Measurements from ENCODE around the gene RHBDD3. TPM values are rescaled to one million over a fixed set of nuclear protein-coding genes. Genes with fewer than 3 reads are reported as not detected.
A peak's percentile ranks its signal among the peaks of the same experiment; 100 is the strongest.

The RHBDD3 gene
- total RNA-seq, 1 donor from 2014 or later, result 11.7 TPM

DNA sequence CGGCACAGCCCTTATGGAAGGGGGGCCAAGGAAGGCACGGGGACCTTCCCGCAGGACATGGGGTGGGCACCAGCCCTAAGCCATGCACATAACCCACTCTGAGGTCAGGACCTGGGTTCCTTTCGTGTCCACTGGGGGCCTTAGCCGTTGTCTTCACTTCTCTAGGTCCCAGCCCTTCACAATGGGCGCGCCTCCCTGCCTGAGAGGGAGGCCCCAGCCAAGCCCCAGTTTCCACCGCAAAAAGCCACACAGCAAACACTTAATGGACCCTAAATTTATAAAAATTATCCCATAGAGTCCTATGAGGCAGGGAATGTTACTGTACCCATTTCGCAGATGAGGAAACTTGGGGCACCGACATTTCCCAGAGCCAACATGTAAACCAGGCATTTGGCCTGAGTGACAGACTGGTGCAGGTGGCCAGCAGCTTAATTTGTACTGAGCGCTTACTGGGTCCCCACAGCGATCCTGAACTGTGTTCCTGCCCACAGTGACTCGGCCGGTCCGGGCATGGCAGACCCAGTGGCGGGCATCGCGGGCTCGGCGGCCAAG is 39.9 kb upstream of the RHBDD3 start:
- DNase-seq, result no peak
- no peak for ATAC-seq (ENCODE audit: poor library complexity)
- intact Hi-C loops (cut with DNase I), result loop anchor here (2.0 to 5.0 kb wide), 2 partner anchors 39 to 50 kb away; partner anchors contain the start of gene EWSR1

DNA sequence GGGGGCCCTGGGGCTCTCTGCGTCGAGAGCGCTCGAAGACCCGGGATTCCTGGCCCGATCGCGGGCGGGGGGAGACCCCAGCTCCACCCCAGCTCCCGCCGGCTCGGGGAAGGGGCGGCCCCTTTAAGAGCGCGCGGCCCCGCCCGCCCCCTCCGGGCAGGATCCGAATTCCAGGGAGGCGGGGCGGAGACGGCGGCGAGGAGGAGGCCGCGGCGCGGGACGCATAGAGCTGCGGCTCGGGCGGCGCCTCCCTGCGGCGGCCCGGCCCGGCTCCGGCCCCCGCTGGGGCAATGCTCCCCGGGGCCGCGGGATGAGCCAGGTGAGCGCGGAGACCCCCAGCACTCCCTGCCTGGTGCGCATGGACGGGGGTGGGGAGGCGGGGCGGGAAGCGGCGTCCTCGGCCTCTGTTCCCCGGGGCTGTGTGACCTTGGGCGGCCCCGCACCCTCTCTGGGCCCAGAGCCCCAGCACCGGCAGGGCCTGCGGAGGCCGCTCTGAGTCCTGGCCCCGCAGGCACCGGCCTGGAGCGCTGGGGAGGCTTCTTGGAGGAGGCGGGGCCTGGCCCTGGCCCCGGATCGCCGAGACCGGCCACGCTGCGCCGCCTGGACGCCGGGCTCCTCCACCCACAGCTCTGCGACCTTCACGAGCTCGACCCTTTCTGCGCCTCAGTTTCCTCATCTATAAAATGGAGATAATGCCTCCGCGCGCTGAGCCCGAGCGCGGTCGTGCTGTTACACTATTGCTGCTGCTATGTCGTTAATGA is 39.2 kb upstream of the RHBDD3 start:
- intact Hi-C loops (cut with DNase I), result loop anchor here (2.0 to 5.0 kb wide), 2 partner anchors 38 to 50 kb away; partner anchors contain the start of gene EWSR1
- ATAC-seq (ENCODE audit: poor library complexity) (peak; percentile 77), DNase-seq (peak; percentile 91)

DNA sequence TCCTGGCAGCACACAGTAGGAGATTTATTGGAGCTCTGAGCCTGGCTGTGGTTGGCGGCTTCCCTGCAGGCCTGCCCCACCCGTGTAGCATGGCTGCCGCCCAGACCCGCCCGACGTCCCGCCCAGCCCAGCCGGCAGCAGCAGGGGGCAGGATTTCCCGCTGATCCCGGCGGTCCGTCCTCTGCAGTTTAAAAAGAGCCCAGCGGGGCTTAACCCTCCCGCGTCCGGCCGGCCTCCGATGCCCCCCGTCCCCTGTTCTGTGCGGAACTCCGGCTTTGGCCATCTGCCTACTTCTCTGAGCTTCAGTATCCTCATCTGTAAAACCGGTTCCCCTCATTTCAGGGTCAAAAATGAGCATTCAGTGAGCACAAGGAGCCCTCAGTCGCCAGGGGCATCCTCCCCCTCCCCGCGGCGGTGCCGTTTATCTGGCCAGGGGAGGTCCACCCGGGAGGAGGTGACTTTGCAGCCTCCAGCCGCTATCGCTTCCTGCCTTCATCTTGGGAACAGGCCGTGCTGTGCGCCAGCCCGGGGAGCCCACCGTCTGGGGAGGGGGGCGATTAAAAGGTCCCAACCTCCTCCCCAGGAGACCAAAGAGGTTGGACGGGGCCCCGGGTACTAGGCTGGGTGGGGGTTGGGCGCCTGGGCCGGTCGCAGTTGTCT is 38.5 kb upstream of the RHBDD3 start, which contains the start of gene GAS2L1:
TSS of gene GAS2L1 (plus strand) at position 476 of the 660 bp plus-strand sequence. CDS start 1,456 bp downstream, outside the sequence.
- peak; percentile 74 for ATAC-seq (ENCODE audit: poor library complexity)
- DNase-seq, result peak; percentile 93
- intact Hi-C loops (cut with DNase I), result loop anchor here (2.0 to 5.0 kb wide), 2 partner anchors 38 to 51 kb away; partner anchors contain the start of gene EWSR1

DNA sequence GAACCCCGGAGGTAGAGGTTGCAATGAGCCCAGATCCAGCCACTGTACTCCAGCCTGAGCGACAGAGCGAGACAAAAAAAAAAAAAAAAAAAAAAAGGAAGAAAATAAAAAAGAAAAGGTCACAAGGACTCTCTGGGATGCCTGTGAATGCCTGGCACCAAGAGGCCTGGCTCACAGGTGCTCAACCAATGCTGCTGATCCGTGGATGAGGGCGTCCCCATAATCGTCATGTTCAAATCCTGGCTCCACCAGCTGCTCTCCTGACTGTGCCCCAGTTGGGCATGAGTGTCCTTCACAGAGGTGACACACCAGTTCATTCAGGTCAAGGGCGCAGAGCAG is 38.0 kb upstream of the RHBDD3 start:
- intact Hi-C loops (cut with DNase I), result loop anchor here (2.0 to 5.0 kb wide), 2 partner anchors 37 to 51 kb away; partner anchors contain the start of gene EWSR1
- no peak for ATAC-seq (ENCODE audit: poor library complexity)
- DNase-seq, result no peak

DNA sequence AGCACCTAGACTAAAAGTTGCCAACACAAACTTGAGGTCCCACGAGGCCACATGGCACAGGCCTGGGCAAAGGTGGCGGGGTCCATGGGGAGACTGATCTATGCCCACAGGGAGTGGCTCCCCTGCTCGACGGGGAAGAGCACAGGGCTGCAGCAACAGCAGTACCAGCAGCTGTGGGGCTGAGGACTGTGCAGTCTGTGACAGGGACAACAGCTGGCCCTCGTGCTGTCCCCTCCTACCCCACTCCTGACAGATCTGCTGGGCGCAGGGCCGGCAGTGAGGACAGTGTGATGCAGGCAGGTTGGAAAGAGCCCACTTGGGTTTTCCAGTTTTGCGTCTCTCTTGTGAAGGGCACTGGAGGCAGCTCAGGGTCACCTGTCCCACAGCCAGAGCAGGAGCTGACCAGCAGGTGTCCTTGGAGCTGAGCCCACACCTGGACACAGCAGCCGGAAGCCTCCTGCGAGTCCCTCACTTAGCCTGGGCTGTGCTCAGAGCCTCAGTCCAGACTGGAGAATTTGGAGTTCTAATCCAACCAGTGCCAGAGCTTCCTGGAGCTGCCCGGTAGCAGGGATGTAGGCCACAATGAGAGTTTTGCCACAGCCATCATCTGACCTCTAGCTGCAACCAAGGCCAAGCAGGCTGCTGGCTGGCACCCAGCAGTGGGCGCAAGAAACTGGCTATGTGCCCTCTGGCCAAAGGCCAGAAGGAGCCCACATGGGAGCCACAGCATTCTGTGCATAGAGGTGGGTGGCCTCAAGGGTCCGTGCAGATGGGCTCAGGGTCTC is 35.1 kb upstream of the RHBDD3 start:
- intact Hi-C loops (cut with DNase I), result no loop called here
- DNase-seq (no peak), ATAC-seq (ENCODE audit: poor library complexity) (no peak)

DNA sequence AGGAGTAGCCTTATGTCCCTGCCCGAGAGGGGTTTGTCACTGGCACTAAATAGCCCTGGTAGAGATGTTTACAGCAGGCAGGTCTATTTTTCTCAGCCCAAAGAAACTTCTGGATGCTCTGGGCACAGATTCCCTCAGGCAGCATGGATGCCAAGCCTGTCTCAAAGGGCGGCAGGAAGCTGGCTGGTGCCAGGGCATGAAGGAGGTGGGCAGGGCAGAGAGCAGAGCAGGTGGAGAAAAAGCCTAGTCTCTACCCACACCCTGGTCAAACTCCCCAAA is 34.6 kb upstream of the RHBDD3 start:
- no peak for ATAC-seq (ENCODE audit: poor library complexity)
- DNase-seq, result no peak
- intact Hi-C loops (cut with DNase I), result no loop called here

DNA sequence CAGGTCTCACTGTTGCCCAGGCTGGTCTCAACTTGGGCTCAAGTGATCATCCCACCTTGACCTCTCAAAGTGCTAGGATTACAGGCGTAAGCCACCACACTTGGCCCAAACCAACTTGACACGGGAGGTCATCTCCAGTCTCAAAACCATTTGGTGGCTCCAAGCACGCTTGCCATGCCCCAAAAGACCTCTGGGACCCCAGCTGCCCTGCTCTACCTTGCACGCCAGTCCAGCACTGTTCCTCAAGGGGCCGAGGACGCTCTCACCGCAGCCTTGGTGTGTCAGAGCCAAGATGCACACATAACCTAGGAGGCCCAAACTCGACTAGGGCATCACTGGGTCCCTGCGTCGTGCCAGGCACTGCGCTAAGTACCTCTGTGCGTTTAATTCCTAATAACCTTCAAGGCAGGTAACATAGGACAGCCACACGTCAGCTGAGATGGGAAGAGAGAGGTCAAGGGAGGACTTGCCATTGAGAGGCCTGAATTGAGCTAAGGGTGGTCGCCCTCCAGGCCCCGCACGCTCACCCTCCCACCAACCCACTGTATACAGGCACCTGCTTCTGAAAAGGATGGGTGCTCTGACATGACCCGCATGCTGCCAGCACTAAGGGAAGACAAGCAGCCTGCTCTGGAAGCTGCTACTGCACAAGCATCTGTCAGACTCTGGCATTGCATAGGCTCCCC is 34.1 kb upstream of the RHBDD3 start:
- DNase-seq (no peak), ATAC-seq (ENCODE audit: poor library complexity) (no peak)
- intact Hi-C loops (cut with DNase I), result no loop called here

DNA sequence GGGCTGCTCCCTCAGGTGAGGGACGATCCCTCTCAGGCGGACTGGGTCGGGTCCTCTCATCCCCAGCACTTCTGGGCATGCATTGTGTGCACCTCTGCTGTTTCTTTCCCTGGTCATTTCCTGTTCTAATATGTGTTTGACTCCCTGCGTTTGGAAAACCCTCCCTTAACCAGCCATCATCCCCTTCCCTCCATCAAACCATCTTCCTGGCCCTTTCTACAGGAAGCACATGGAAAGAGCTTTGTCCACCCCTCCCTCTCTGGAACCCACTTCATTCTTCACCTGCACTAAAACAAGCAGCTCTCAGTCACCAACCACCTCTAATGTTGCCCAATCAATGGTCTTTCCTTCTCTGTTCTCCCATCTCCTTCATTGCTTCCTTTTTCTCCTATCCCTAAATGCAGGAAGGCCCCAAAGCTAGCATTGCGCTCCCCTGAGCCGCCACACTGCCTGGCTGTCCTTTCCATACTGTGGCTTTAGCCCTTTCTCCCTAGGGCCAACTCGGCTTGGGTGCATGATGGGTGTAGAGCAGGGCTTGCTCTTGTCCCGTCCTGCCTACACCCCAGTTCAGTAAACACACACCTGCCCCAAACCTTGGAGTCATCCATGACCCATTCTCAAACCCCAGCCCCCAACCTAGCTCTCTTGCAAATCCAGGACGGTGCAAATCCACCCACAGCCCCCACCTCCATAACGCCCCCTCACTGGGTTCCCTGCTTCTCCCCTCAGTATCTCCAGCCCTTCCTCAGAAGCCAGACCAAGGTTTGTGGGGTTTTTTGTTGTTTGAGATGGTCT is 33.2 kb upstream of the RHBDD3 start:
- DNase-seq (no peak), ATAC-seq (ENCODE audit: poor library complexity) (no peak)
- intact Hi-C loops (cut with DNase I), result no loop called here

DNA sequence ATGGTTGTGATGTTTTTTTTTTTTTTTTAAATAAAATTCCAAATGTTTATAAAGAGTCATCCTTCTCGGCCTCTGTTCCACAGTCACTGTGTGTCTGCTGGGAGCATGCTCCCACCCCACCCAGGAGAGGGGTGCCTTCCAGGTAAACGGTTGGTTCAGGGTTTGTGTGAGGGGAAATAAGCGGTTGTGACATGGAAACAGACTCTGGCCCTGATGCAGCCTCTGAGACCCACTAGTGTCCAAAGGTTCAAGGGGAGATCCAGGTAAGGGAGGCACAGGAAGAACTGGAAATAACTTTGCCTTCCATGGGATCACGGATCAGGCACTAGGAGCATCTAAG is 32.7 kb upstream of the RHBDD3 start:
- no peak for DNase-seq
- intact Hi-C loops (cut with DNase I), result no loop called here
- no peak for ATAC-seq (ENCODE audit: poor library complexity)

DNA sequence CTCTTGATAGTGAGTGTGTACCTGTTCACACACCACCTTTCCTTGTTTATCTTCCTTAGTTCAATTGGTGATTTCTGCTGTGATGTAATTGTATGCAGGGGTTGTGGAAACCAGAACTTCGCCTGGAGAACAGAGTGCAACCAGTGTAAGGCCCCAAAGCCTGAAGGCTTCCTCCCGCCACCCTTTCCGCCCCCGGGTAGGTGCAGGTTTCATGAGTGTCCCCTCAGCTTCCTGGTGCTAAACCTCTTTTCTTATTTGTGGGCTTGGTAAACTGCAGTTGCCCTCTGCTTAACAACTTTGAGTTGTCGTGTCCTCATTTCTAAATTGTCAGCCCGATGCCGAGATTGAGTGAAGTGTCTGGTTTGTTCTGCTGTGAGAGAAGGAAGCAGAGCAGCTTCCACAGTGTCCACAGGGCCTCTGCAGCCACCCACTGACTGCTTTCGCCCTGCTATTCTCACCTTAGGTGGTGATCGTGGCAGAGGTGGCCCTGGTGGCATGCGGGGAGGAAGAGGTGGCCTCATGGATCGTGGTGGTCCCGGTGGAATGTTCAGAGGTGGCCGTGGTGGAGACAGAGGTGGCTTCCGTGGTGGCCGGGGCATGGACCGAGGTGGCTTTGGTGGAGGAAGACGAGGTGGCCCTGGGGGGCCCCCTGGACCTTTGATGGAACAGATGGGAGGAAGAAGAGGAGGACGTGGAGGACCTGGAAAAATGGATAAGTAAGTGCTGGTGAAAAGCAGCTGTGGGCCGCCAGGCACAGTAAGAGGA is 31.5 kb upstream of the RHBDD3 start:
- ATAC-seq (ENCODE audit: poor library complexity) (no peak), DNase-seq (no peak)
- intact Hi-C loops (cut with DNase I), result no loop called here

DNA sequence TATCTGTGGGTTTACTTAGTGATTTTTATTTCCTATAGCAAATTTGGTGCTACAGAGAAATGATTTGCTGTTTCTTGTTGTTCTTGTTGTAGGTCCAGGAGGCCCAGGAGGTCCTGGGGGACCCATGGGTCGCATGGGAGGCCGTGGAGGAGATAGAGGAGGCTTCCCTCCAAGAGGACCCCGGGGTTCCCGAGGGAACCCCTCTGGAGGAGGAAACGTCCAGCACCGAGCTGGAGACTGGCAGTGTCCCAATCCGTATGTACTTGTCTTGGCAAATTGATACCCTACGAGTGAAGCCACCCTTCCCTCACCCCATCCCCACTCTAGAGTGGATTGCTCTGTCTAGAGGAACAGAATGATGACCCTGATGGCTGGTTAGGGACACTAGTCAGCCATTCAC is 30.9 kb upstream of the RHBDD3 start:
- ATAC-seq (ENCODE audit: poor library complexity), result no peak
- intact Hi-C loops (cut with DNase I), result no loop called here

DNA sequence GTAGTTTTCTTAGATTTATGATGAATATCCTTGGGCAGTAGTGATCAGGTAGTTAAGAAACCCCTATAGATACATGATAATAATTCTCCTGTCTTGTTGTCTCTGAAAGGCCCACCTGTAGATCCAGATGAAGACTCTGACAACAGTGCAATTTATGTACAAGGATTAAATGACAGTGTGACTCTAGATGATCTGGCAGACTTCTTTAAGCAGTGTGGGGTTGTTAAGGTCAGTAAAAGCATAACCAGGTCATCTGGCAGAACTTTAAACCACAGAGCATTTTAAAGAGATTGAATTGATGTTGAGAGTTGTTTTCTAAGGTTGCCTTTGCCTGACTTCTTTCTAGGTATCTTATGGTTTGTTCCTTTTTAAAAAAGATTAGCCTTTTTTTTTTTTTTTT is 24.6 kb upstream of the RHBDD3 start:
- intact Hi-C loops (cut with DNase I), result no loop called here
- DNase-seq (no peak), ATAC-seq (ENCODE audit: poor library complexity) (no peak)

More for the DNA sequence above, 30.9 kb upstream of the RHBDD3 start:
- no peak for DNase-seq

DNA sequence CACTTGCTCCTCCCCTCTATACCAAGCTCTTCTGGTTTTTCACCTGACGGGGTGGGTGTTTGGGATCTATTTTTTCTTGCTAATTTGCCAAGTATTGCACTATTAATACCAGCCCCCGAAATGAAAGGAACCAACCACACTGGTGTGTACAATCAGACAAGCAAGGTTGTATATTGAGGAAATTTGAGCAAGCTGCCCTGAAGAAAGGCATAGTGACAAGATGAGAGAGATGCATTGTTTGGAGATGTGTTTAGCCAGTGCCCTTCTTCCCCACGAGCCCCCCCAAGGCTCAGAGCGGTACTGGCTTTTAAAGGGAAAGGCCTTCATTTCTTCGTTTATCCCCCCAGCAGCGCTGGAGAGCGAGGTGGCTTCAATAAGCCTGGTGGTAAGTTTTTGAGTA is 23.4 kb upstream of the RHBDD3 start:
- DNase-seq, result no peak
- intact Hi-C loops (cut with DNase I), result no loop called here
- ATAC-seq (ENCODE audit: poor library complexity), result no peak

DNA sequence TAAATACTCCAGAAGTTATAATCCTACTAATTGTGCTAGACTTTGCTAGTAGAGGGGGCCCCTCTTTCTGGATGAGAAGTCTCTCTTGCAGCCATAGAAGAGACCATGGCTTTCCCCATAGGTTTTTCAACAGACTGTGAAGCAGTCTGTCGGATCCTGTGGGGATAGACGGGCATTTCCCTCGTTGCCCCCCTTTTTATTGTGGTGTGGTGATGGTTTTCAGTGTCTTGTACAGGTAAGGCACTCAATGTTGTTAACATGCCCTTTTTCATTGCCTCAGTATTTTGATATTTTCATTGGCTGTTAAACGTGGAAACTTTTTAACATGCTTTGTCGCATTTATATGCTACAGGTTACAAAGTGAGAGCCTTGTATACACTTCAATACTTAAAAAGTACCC is 22.3 kb upstream of the RHBDD3 start:
- DNase-seq (no peak), ATAC-seq (ENCODE audit: poor library complexity) (no peak)
- intact Hi-C loops (cut with DNase I), result no loop called here

DNA sequence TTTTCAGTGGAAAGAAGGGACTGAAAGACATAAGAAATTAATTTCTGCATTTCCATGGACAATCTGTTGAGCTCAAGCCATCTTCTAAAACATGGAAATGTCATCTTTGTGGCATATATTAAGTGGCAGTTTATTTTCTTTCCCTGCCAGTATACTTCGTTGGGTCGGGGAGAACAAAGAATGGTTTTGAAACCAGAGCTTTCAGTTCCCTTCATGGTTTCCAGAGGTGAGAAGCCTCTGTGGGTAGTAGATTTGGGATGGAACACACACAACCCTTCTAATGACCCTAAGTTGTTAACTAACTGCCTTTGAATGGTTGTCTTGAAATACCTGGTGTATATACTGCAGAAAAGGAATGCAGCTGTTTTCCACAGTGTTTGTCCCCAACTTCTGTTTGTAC is 21.1 kb upstream of the RHBDD3 start:
- intact Hi-C loops (cut with DNase I), result loop anchor here (10.0 kb wide), 1 partner anchor 256 kb away; no protein-coding TSS in a partner anchor

DNA sequence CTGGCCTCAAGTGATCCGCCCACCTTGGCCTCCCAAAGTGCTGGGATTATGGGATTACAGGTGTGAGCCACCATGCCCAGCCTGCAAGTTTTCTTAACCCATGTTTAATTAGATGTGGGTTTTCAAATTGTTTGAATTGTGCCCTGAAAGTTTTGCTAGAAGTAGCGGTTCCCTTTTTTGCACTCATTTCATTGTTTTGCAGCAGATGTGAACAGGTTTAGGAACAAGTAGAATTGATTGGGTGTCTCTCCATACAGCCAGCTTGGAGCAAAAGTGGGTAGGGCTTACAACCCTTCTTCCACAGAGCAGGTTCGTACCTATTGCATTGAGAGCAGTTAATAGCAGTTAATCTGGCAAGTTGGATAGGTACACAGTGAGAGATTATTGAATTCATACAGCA is 16.4 kb upstream of the RHBDD3 start:
- DNase-seq, result no peak
- intact Hi-C loops (cut with DNase I), result loop anchor here (10.0 kb wide), 1 partner anchor 261 kb away; no protein-coding TSS in a partner anchor
- no peak for ATAC-seq (ENCODE audit: poor library complexity)

More for the DNA sequence above, 21.1 kb upstream of the RHBDD3 start:
- ATAC-seq (ENCODE audit: poor library complexity), result no peak
- no peak for DNase-seq

DNA sequence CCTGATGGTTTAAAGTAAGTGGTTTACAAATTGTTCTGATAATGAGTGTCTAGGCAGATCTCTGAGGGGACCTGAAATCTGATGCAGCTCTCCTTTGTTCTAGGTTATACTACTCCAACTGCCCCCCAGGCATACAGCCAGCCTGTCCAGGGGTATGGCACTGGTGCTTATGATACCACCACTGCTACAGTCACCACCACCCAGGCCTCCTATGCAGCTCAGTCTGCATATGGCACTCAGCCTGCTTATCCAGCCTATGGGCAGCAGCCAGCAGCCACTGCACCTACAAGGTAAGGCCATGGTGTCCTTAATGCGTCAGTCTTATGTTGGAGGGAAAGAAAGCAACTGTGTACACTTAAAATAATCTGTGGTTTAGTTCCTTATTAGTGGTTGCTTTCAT is 10.1 kb upstream of the RHBDD3 start:
- intact Hi-C loops (cut with DNase I), result no loop called here
- DNase-seq (no peak), ATAC-seq (ENCODE audit: poor library complexity) (no peak)

All from Right ventricle myocardium superior (tissue), 1 donor.